GM19238 (cell line): ENCODE results near the gene NPAS2.

Experiments used
- DNase-seq: peaks from one replicate; pipeline ENCODE4 v3.0.0; 2011; ENCODE audit warnings: low spot score; ENCODE audit not compliant: insufficient read length

The NPAS2 gene

GRCh38 chr2:100820523-100821254 lies 750 bp downstream of the NPAS2 start:
- DNase-seq, result no peak

DNA sequence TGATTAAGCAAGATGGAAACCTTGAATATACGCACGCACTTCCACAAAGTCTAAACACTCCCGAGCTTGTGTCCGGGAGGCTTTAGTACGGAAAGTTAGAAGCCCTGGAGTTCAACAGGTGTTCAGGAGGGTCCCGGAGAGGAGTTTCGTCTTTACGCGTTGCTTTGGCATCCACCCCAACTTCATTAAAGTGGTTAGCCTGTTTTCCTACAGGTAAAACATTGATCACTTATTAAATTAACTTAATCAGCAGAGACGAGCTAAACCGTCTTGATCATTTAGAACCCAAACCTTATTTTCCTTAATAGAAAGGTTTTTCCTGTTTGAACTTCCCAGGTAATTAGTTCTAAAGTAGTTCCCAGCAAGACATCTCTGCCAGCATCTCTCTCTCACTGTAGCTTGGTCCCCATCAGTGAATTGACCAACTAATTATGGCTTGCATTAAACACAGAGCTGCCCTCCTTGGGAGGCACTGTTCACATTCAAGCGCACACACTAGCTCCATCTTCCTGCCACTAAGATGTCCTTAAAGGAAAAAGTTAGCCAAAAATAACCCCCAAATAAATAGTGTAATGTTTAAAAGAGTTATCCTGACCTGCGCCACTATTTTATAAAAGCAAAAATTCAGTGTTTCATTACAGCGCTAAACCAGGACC lies 1.4 kb downstream of the NPAS2 start:
- DNase-seq, result no peak

GRCh38 chr2:100821911-100822265 lies 1.9 kb downstream of the NPAS2 start:
- no peak for DNase-seq

DNA sequence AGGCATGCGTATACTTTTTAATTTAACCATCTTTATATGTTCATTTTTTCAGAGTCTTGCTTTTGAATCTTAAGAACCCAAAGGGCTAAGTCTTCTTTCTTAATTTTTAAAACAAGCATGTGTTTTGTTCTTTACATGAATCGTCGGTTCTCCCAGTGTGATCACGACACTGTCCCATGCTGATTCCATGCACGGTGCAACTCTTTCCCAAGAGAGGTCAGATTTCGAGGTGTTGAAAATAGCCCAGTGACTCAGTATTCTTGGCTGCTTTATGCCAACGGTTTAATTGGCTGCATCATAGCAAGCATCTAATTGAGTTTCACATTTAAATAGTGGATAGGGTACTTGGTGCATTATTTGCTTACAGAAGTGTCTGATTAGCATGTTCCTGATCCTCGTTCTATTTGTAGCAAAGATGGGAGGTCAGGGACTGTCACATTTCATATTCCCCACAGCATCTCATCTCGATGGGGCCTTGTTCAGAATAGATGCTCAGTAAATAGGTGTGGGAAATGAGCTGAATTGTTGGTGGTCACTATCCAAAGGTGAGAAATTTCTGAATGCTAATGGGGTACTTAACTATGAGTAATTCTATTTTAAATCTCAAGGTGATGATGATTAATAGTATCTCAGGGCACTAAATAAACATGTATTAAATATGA lies 2.8 kb downstream of the NPAS2 start:
- DNase-seq, result no peak

GRCh38 chr2:100823665-100824438 lies 3.9 kb downstream of the NPAS2 start:
- no peak for DNase-seq

- no peak for DNase-seq
Observed at GRCh38 chr2:100824842-100825241, 4.9 kb downstream of the NPAS2 start.

GRCh38 chr2:100826494-100826893 lies 6.6 kb downstream of the NPAS2 start:
- no peak for DNase-seq

- DNase-seq, result no peak
Observed at GRCh38 chr2:100831158-100831750, 11.3 kb downstream of the NPAS2 start.

DNA sequence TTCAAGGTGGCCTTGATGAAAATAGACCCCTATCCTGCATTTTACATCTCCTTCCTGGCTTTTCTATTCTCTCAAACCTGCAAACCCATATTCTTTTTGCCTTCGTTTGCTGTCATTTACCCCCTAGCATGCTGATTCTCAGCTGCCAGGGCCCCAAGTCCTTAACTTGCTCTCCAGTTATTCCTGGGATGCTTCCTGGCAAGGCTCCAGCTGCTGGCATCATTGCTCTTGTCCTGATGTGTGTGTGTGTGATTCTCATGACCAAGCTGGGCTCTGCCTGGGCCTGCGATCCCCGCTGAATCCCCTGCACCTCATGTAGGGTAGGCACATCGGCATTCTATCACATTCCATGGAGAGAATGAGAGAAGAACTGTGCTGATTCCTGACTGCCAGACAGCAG lies 11.9 kb downstream of the NPAS2 start:
- DNase-seq, result no peak

DNA sequence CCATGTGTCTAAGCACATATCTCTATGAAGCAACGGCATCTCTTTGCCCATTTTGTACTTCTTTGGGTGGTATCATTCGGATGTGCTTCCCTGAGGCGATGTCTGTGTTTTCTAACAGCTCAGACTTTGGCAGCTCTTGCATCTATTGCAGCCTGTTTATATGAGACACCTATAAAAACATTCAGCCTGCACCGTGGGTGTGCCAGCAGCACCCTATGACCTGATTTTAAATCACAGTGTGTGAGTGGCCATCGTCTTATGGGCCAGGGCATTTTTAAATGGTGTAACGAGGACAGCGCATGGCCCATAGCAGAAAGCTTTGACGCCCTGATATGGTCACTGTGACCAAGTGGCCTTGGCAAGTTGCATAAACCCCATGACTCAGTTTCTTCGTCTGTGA lies 12.9 kb downstream of the NPAS2 start:
- no peak for DNase-seq

DNA sequence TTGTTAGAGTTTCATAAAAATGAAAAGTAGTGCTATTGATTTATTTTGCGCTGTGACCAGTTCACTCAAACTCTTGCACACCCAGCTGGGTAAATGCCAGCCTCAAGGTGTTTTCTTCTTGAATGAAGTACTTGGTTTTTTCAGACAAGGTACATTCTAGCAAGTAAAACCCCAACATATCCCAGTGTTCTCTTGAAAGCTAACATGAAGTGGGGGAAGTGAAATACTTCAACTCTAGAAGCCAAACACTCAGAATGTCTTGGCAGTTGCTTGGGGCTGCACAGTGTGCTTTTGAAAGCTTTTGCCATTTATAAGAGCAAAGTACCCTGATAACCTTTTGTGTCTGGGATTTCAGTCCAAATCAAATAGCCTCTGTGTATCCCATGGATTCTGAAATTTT lies 13.4 kb downstream of the NPAS2 start:
- DNase-seq, result no peak

DNA sequence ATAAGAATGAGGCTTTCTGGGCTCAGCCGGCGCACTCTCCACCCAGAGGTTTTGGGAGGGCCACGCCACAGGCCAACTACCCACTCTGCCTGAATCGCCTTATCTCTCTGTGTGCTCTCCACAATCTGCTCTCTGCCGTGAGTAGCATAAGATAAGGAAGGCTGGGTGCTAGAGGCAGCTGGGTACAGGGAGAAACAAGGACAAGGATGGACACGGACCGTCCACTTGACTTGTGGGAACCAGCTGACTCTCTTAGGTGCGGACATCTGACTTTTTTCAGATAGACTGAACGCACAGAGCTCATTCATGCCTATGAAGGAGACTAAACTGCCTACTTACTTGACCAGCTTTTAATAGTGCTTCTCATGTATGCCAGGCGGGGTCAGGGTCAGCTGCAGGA lies 14.3 kb downstream of the NPAS2 start:
- no peak for DNase-seq

GRCh38 chr2:100835006-100835659 lies 15.2 kb downstream of the NPAS2 start:
- no peak for DNase-seq

GRCh38 chr2:100840519-100840918 lies 20.6 kb downstream of the NPAS2 start:
- DNase-seq, result no peak

- DNase-seq, result no peak
Observed at GRCh38 chr2:100842241-100842922, 22.4 kb downstream of the NPAS2 start.

DNA sequence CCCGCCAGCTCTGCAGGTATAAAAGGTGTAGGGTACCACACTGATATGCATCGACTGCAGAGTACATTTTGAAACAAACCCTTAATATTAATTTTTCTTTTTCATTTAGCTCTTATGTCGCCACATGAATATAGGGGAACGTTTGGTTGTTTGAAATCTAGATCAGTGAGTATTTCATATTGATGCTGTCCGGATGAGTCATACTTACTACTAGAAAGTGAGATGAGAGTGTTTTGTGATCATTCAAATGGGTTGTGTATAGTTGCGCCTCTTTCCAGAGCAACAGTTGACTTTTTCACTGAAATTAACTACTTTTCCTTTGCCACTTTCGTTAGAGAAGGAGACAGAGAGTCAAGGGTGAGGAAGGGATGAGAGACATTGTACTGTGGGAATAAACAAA lies 24.6 kb downstream of the NPAS2 start:
- no peak for DNase-seq

GRCh38 chr2:100845141-100845991 lies 25.4 kb downstream of the NPAS2 start:
- no peak for DNase-seq

- no peak for DNase-seq
Observed at GRCh38 chr2:100846716-100847115, 26.8 kb downstream of the NPAS2 start.

DNA sequence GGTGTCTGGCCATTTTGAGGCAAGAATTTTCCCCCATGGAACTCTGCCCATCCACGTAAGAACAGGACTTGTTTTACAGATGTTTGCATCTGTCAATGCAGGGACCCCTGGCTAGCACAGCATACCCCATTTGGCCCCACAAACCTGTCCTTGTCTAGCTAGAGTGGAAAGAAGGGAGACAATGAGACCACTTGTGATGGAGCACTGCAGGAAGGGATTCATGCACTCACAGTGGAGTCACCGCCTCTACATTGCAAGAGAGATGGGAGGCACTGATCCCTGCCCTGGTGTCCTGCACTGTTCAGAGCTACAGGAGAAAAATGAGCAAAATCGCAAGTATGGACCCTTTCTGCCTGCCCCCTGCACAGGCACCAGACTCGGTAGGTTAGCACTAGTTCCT lies 32.5 kb downstream of the NPAS2 start:
- no peak for DNase-seq
